SU-DHL-6 (cell line): ENCODE results near the gene PTGER2.

Experiments used
- H2AFZ ChIP-seq: fragments of 200-600 bp; sonication (generic); 2 replicates; pipeline ENCODE4 v1.6.1; 2014; ENCODE audit warnings: low read depth, mild to moderate bottlenecking, moderate library complexity, mixed read lengths, antibody characterized with exemption, low read length; ENCODE audit not compliant: severe bottlenecking
- H3F3A ChIP-seq: fragments of 200-600 bp; shearing (Covaris generic); 2 replicates; pipeline ENCODE4 v1.6.0; 2016; ENCODE audit warnings: antibody characterized with exemption, mild to moderate bottlenecking; ENCODE audit not compliant: insufficient read depth
- H3K27ac ChIP-seq: fragments of 200-600 bp; sonication (generic); 2 replicates; pipeline ENCODE4 v1.5.1; 2016; ENCODE audit warnings: low read depth, mild to moderate bottlenecking, low read length, moderate library complexity, mixed read lengths
- H3K27me3 ChIP-seq: fragments of 200-600 bp; sonication (generic), shearing (Covaris generic); 2 replicates; pipeline ENCODE4 v1.6.0; 2014; ENCODE audit warnings: mild to moderate bottlenecking, low read length
- H3K36me3 ChIP-seq: fragments of 200-600 bp; sonication (generic); 2 replicates; pipeline ENCODE4 v1.6.1; 2014; ENCODE audit warnings: mild to moderate bottlenecking, low read length, mixed read lengths
- H3K4me2 ChIP-seq: fragments of 300-600, 200-600 bp; shearing (Covaris generic), sonication (generic); 2 replicates; pipeline ENCODE4 v1.6.0; 2014; ENCODE audit warnings: low read length, low read depth, mild to moderate bottlenecking; ENCODE audit not compliant: poor library complexity, severe bottlenecking
- H3K4me3 ChIP-seq: fragments of 200-600 bp; sonication (generic); 2 replicates; pipeline ENCODE4 v1.5.1; 2014; ENCODE audit warnings: antibody characterized with exemption, low read length, mild to moderate bottlenecking, mixed read lengths; ENCODE audit not compliant: insufficient read depth, poor library complexity, severe bottlenecking
- H3K79me2 ChIP-seq: fragments of 200-600 bp; sonication (generic); 2 replicates; pipeline ENCODE4 v1.6.1; 2014; ENCODE audit warnings: mild to moderate bottlenecking, low read length, moderate library complexity; ENCODE audit not compliant: insufficient read depth
- H3K9ac ChIP-seq: fragments of 200-600 bp; sonication (generic); 2 replicates; pipeline ENCODE4 v1.7.0; 2014; ENCODE audit warnings: mild to moderate bottlenecking, low read length
- H3K9me2 ChIP-seq: fragments of 200-600 bp; sonication (generic); replicated peaks from 2 replicates; pipeline ENCODE4 v1.6.1; 2014; ENCODE audit warnings: low read length; ENCODE audit not compliant: insufficient read depth
- H3K9me3 ChIP-seq: fragments of 200-600 bp; sonication (generic); 2 replicates; pipeline ENCODE4 v1.6.1; 2014; ENCODE audit warnings: low read length, mixed read lengths; ENCODE audit not compliant: insufficient read depth
- H4K20me1 ChIP-seq: fragments of 200-600 bp; sonication (generic); 2 replicates; pipeline ENCODE4 v1.6.1; 2014; ENCODE audit warnings: low read depth, mild to moderate bottlenecking, antibody characterized with exemption, low read length, moderate library complexity, mixed read lengths
- CTCF ChIP-seq: fragments of 200-600 bp; sonication (generic); IDR thresholded peaks from one replicate; pipeline ENCODE4 v1.5.1; 2017; ENCODE audit warnings: antibody characterized with exemption, mild to moderate bottlenecking, low read length, moderate library complexity; ENCODE audit not compliant: insufficient read depth, poor library complexity, severe bottlenecking
- EZH2phosphoT487 ChIP-seq: fragments of 200-600 bp; sonication (generic), shearing (Covaris generic); conservative IDR thresholded peaks from 2 replicates; pipeline ENCODE4 v1.6.1; 2018; ENCODE audit warnings: mild to moderate bottlenecking, antibody characterized with exemption, low read length, moderate library complexity, mixed read lengths

Gene PTGER2

GRCh38 chr14:52363041-52363704 is 49.1 kb downstream of the PTGER2 start:
- no peak overlapping the region for H3K27ac ChIP-seq
- H3K36me3 ChIP-seq = no peaks in the 10 kb centered on the region
- H4K20me1 ChIP-seq = no peaks in the 10 kb centered on the region
- H3K4me2 ChIP-seq = no peak overlapping the region
- no peak overlapping the region for H3K4me3 ChIP-seq
- no peaks in the 10 kb centered on the region for H3F3A ChIP-seq
- no peak overlapping the region for H2AFZ ChIP-seq
- H3K79me2 ChIP-seq = no peaks in the 10 kb centered on the region
- H3K27me3 ChIP-seq = no peaks in the 10 kb centered on the region
- H3K9me3 ChIP-seq = no peaks in the 10 kb centered on the region
- H3K9ac ChIP-seq = no peak overlapping the region
- TF ChIP-seq CTCF (no peak), EZH2phosphoT487 (no peak)
- H3K9me2 ChIP-seq = no peaks in the 10 kb centered on the region

DNA sequence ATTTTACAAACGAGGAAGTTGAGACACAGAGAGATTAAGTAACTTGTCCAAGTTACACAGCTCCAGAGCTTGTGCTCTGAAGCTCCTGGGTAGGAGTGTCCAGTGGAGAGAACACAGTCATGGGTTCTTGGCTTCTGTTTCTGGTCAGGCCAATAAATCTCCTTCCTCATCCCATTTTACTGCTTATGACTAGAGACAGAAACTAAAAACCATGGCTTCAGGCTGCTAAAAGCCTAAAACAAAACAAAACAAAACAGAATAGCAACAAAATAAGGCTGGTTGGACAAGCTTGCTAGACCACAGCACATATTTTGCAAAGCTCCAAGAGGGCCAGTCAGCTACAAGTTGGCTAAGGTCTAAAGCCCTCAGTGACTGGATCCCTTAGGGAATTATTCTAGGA is 49.8 kb downstream of the PTGER2 start:
- no peaks in the 10 kb centered on the region for H3K9me3 ChIP-seq
- no peak overlapping the region for H3K4me2 ChIP-seq
- H3F3A ChIP-seq = no peaks in the 10 kb centered on the region
- no peak overlapping the region for H2AFZ ChIP-seq
- no peak overlapping the region for H3K4me3 ChIP-seq
- no peak for TF ChIP-seq CTCF
- no peak for TF ChIP-seq EZH2phosphoT487
- no peaks in the 10 kb centered on the region for H3K36me3 ChIP-seq
- H3K79me2 ChIP-seq = no peaks in the 10 kb centered on the region
- H3K27ac ChIP-seq = no peak overlapping the region
- no peaks in the 10 kb centered on the region for H3K9me2 ChIP-seq
- no peaks in the 10 kb centered on the region for H4K20me1 ChIP-seq
- H3K9ac ChIP-seq = no peak overlapping the region
- no peaks in the 10 kb centered on the region for H3K27me3 ChIP-seq

GRCh38 chr14:52365071-52365470 is 51.0 kb downstream of the PTGER2 start:
- no peaks in the 10 kb centered on the region for H3K79me2 ChIP-seq
- no peaks in the 10 kb centered on the region for H3K9me2 ChIP-seq
- no peak overlapping the region for H3K4me2 ChIP-seq
- no peak for TF ChIP-seq CTCF
- no peak for TF ChIP-seq EZH2phosphoT487
- H3K27ac ChIP-seq = no peak overlapping the region
- H3K9ac ChIP-seq = no peak overlapping the region
- no peaks in the 10 kb centered on the region for H4K20me1 ChIP-seq
- H3K4me3 ChIP-seq = no peak overlapping the region
- H2AFZ ChIP-seq = no peak overlapping the region
- H3K27me3 ChIP-seq = no peaks in the 10 kb centered on the region
- H3K36me3 ChIP-seq = no peaks in the 10 kb centered on the region
- no peaks in the 10 kb centered on the region for H3K9me3 ChIP-seq
- H3F3A ChIP-seq = no peaks in the 10 kb centered on the region
